HCT116 (cell line): ENCODE measurements around the gene IFT122. TPM values are rescaled to one million over a fixed set of nuclear protein-coding genes. Genes with fewer than 3 reads are reported as not detected.

Experiments
- ATAC-seq: fragments of 200-7000 bp; cut with Tn5 transposase; 2 replicates; pipeline ENCODE4 v1.9.1; 2020; ENCODE audit warnings: mild to moderate bottlenecking, moderate library complexity
- BruUV-seq: library from RNA; stranded (reverse); fragments of 400-500 nt; replicated peaks from 2 replicates; lab custom pipeline; 2021; lab: Mats Ljungman, UMichigan
- CTCF ChIA-PET: fragments of 300-600 bp; sonication (Branson Sonifier 250); formaldehyde crosslinking; loops from one replicate; lab custom pipeline; 2021; ENCODE audit warnings: antibody characterized with exemption; lab: Charles Lee
- POLR2A ChIA-PET: fragments of 300-600, 350-600 bp; sonication (Branson Sonifier 250); formaldehyde crosslinking; loops from one replicate; lab custom pipeline; 2021; ENCODE audit warnings: antibody characterized with exemption; lab: Charles Lee
- RAD21 ChIA-PET, 2 experiments: fragments of 300-600 bp; sonication (Branson Sonifier 250); formaldehyde crosslinking; loops; one replicate each; lab custom pipeline; 2023; ENCODE audit warnings: low total read pairs in 2 of 2; ENCODE audit not compliant: uncharacterized antibody in 2 of 2, unreplicated experiment in 2 of 2, low non-redundant PET in 1 of 2; lab: Charles Lee
- DNase-seq: peaks from one replicate; pipeline ENCODE4 v3.0.0-alpha.2; 2010; ENCODE audit warnings: low read depth, low spot score
- H2AFZ ChIP-seq: fragments of 200-600 bp; shearing (Covaris generic), sonication (generic); 2 replicates; pipeline ENCODE4 v1.6.1; 2017; ENCODE audit warnings: low read depth, mixed run types, mixed read lengths, antibody characterized with exemption, low read length; ENCODE audit not compliant: poor library complexity, severe bottlenecking
- H3K27ac ChIP-seq: 2 replicates; pipeline ENCODE4 v1.5.1; 2012; ENCODE audit warnings: low read depth, low read length
- H3K27me3 ChIP-seq: fragments of 200-600 bp; sonication (generic); 2 replicates; pipeline ENCODE4 v1.6.1; 2016; ENCODE audit warnings: mixed run types, low read length, mixed read lengths; ENCODE audit not compliant: insufficient read depth
- H3K36me3 ChIP-seq, 2 experiments: fragments of 200-500 bp in 1 of 2; fragments of 200-600 bp in 1 of 2; sonication (Bioruptor generic) in 1 of 2; sonication (generic) in 1 of 2; 2 replicates each; pipeline versions ENCODE4 v1.5.1 to v1.6.1; 2014 to 2016; ENCODE audit warnings: low read length in 2 of 2, inconsistent platforms in 1 of 2, mixed read lengths in 1 of 2, mixed run types in 1 of 2; ENCODE audit not compliant: insufficient read depth in 2 of 2, control insufficient read depth in 1 of 2
- H3K4me1 ChIP-seq, 2 experiments: fragments of 200-600 bp in 1 of 2; sonication (generic) in 1 of 2; 2 replicates each; pipeline versions ENCODE4 v1.5.1 to v1.6.1; 2012 to 2017; ENCODE audit warnings: low read length in 2 of 2, inconsistent platforms in 1 of 2, mild to moderate bottlenecking in 1 of 2, mixed read lengths in 1 of 2, mixed run types in 1 of 2, moderate library complexity in 1 of 2; ENCODE audit not compliant: insufficient read depth in 2 of 2, control insufficient read depth in 1 of 2
- H3K4me2 ChIP-seq: fragments of 200-600 bp; sonication (generic); 2 replicates; pipeline ENCODE4 v1.6.1; 2017; ENCODE audit warnings: mixed run types, low read length, mixed read lengths
- H3K4me3 ChIP-seq, 2 experiments: fragments of 200-600 bp in 1 of 2; sonication (generic) in 1 of 2; replicated peaks in 1 of 2; 2 replicates each; pipeline ENCODE4 v1.5.1; 2011 to 2016; ENCODE audit warnings: low read length in 2 of 2, control low read depth in 1 of 2, low read depth in 1 of 2, mild to moderate bottlenecking in 1 of 2, mixed read lengths in 1 of 2, mixed run types in 1 of 2
- H3K79me2 ChIP-seq: fragments of 200-600 bp; sonication (generic); 2 replicates; pipeline ENCODE4 v1.6.1; 2017; ENCODE audit warnings: mild to moderate bottlenecking, mixed run types, low read length, moderate library complexity, mixed read lengths; ENCODE audit not compliant: insufficient read depth
- H3K9ac ChIP-seq: fragments of 200-600 bp; sonication (generic); 2 replicates; pipeline ENCODE4 v1.6.1; 2016; ENCODE audit warnings: low read length, mixed read lengths
- H3K9me2 ChIP-seq: fragments of 200-600 bp; sonication (generic), shearing (Covaris generic); 2 replicates; pipeline ENCODE4 v1.6.1; 2017; ENCODE audit warnings: mixed run types, mild to moderate bottlenecking, moderate library complexity; ENCODE audit not compliant: insufficient read depth
- H3K9me3 ChIP-seq, 2 experiments: fragments of 200-500 bp in 1 of 2; fragments of 200-600 bp in 1 of 2; sonication (Bioruptor generic) in 1 of 2; sonication (generic) in 1 of 2; 2 replicates each; pipeline ENCODE4 v1.6.1; 2014 to 2017; ENCODE audit warnings: low read length in 2 of 2, mixed read lengths in 2 of 2, inconsistent platforms in 1 of 2, low read depth in 1 of 2, mild to moderate bottlenecking in 1 of 2, mixed run types in 1 of 2, moderate library complexity in 1 of 2; ENCODE audit not compliant: control insufficient read depth in 1 of 2, insufficient read depth in 1 of 2
- H4K20me1 ChIP-seq: fragments of 200-600 bp; sonication (generic), shearing (Covaris generic); 2 replicates; pipeline ENCODE4 v1.6.1; 2017; ENCODE audit warnings: mixed run types, mild to moderate bottlenecking, moderate library complexity; ENCODE audit not compliant: insufficient read depth
- CEBPB ChIP-seq: IDR thresholded peaks from 2 replicates; pipeline ENCODE4 v1.6.1; 2012; ENCODE audit warnings: low read depth
- EGR1 ChIP-seq: IDR thresholded peaks from 2 replicates; pipeline ENCODE4 v1.6.1; 2012; ENCODE audit warnings: low read depth
- EZH2 ChIP-seq: fragments of 200-600 bp; sonication (generic); IDR thresholded peaks from 2 replicates; pipeline ENCODE4 v1.6.1; 2017; ENCODE audit warnings: antibody characterized with exemption, mixed run types
- EZH2phosphoT487 ChIP-seq: fragments of 200-600 bp; IDR thresholded peaks from 2 replicates; pipeline ENCODE4 v1.6.1; 2018; ENCODE audit warnings: antibody characterized with exemption, borderline replicate concordance
- JUND ChIP-seq: IDR thresholded peaks from 2 replicates; pipeline ENCODE4 v1.6.1; 2012
- POLR2AphosphoS5 ChIP-seq: IDR thresholded peaks from 2 replicates; pipeline ENCODE4 v1.6.1; 2011; ENCODE audit warnings: mild to moderate bottlenecking, low read depth, low read length, moderate library complexity
- REST ChIP-seq: IDR thresholded peaks from 2 replicates; pipeline ENCODE4 v1.6.1; 2012; ENCODE audit warnings: low read depth
- SRF ChIP-seq: IDR thresholded peaks from 2 replicates; pipeline ENCODE4 v1.6.1; 2012; ENCODE audit warnings: low read depth
- TCF7L2 ChIP-seq: IDR thresholded peaks from 2 replicates; pipeline ENCODE4 v1.7.0; 2011; ENCODE audit warnings: borderline replicate concordance, inconsistent platforms; ENCODE audit not compliant: insufficient read depth, insufficient read length; ENCODE audit errors: extremely low read depth
- YY1 ChIP-seq: IDR thresholded peaks from 2 replicates; pipeline ENCODE4 v1.6.1; 2011; ENCODE audit warnings: low read length, low read depth, moderate library complexity, mild to moderate bottlenecking; ENCODE audit not compliant: insufficient replicate concordance; ENCODE audit errors: extremely low read depth
- ZFX ChIP-seq: fragments of 450-650 bp; IDR thresholded peaks from 2 replicates; pipeline ENCODE4 v1.6.1; 2017
- intact Hi-C: fragments of 100-400 bp; cut with micrococcal nuclease; formaldehyde crosslinking; loops from 2 replicates; pipeline ENCODE4 v1.10.0; 2022
- total RNA-seq: library from RNA; stranded (reverse); gene quantifications from one replicate; pipeline ENCODE4 v1.2.1, GENCODE V29; 2021; ENCODE audit not compliant: unreplicated experiment

IFT122 gene
- total RNA-seq, 1 experiment from 2014 or later: 21.4 TPM

- ChIA-PET CTCF (no interaction called here), RAD21 (no interaction called here)
- Histone ChIP-seq H3K4me3 (no peak overlapping the region), H2AFZ (no peak overlapping the region), H3K9ac (no peak overlapping the region), H3K27me3 (no peaks in the 10 kb centered on the region), H3K9me2 (no peaks in the 10 kb centered on the region), H3K36me3 (peaks cover 0 to 1% of the 10 kb centered on the region in 2 experiments; a peak in 1 of 4 replicates), H3K9me3 (no peaks in the 10 kb centered on the region), H4K20me1 (no peaks in the 10 kb centered on the region)
- DNase-seq (no peak), ATAC-seq (no peak)
- no peak for TF ChIP-seq YY1
- no peak for TF ChIP-seq EGR1
- TF ChIP-seq SRF: no peak
- no peak for TF ChIP-seq CEBPB
- no peak for TF ChIP-seq REST
- TF ChIP-seq EZH2: no peak
- no peak for TF ChIP-seq TCF7L2
- no peak for TF ChIP-seq ZFX
- TF ChIP-seq POLR2AphosphoS5: no peak
- TF ChIP-seq JUND: no peak
- no peak for TF ChIP-seq EZH2phosphoT487
- TF ChIP-seq, all 23 proteins: peak for 0
- no peak overlapping the region for H3K4me2 ChIP-seq
- no peak overlapping the region for H3K27ac ChIP-seq
- BruUV-seq: no TSS peak
- H3K79me2 ChIP-seq: no peaks in the 10 kb centered on the region
- H3K4me1 ChIP-seq: peaks cover 0 to 17% of the 10 kb centered on the region in 2 experiments; a peak in 2 of 4 replicates
- intact Hi-C loops: no loop called here
- POLR2A ChIA-PET: no interaction called here
Observed at GRCh38 chr3:129425213-129425612, 14.8 kb upstream of the IFT122 start.
